ENCODE data around the gene DAW1.

- TF ChIP-seq TAF1 (IDR thresholded peaks at IDR 0.05; ENCODE audit: borderline replicate concordance, low read depth, low read length) (no peak), STAT3 (IDR thresholded peaks at IDR 0.05; ENCODE audit: low read depth, low read length) (no peak), CTCF (IDR thresholded peaks at IDR 0.05 in 2 of 3, conservative IDR thresholded peaks at IDR 0.05 in 1 of 3; ENCODE audit: control insufficient read depth in 2 of 3, extremely low read depth in 1 of 3, insufficient read depth in 1 of 3, low read depth in 3 of 3, low read length in 3 of 3) (peak; percentile 55 to 70 (median 66)), CHD2 (IDR thresholded peaks at IDR 0.05; ENCODE audit: borderline replicate concordance, low read depth, low read length) (no peak), ELK1 (IDR thresholded peaks at IDR 0.05; ENCODE audit: low read depth, low read length) (no peak), POLR2AphosphoS5 (IDR thresholded peaks at IDR 0.05; ENCODE audit: low read length) (no peak), SUPT20H (IDR thresholded peaks at IDR 0.05; ENCODE audit: borderline replicate concordance, control insufficient read depth, low read depth, low read length) (no peak), ZBTB4 (CRISPR knock-in tag; IDR thresholded peaks at IDR 0.05) (no peak)
Measured at GRCh38 chr2:227862227-227862740, 9.1 kb upstream of the DAW1 start.

All from GM12878 (cell line).